ENCODE results near the gene CCDC197. TPM values are rescaled to one million over a fixed set of nuclear protein-coding genes. Genes with fewer than 3 reads are reported as not detected.

CCDC197 gene
- total and polyA plus RNA-seq, 4 donors = not detected

DNA sequence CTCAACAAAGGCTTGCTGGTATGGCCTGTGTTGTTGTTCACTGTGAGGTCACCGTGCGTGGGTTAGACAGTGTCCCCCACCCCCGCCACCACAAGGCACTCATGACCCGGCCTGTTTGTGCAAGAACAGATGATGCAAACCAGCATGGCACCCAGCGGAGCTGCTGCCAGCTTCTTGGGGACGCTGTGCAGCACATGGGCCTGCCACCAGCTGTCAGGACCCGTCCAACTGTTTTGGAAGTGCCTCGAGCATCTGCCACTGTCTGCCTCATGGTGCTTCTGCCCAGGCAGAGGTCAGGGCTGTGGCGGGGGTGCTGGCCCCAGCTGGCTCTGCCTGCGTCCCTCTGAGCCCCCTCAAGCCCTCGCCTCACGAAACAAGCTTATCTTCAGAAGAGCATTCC, 22.3 kb upstream of the CCDC197 start:
- Histone ChIP-seq H3K4me3 (ENCODE audit: low read depth in 1 of 3, low read length in 3 of 3) (no peak overlapping the region), H3K9me3 (ENCODE audit: control insufficient read depth in 4 of 4, low read length in 3 of 4) (no peaks in the 10 kb centered on the region), H3K27ac (ENCODE audit: low read depth in 1 of 2, low read length in 2 of 2) (no peak overlapping the region), H3K4me1 (ENCODE audit: control insufficient read depth in 4 of 4, insufficient read depth in 4 of 4, low read length in 3 of 4) (peaks cover 0 to 8% (median 2%) of the 10 kb centered on the region in 4 donors), H3K27me3 (ENCODE audit: control insufficient read depth in 4 of 4, insufficient read depth in 4 of 4, low read length in 3 of 4) (no peaks in the 10 kb centered on the region), H3K9ac (ENCODE audit: low read depth in 1 of 2, low read length in 2 of 2) (no peak overlapping the region), H3K36me3 (ENCODE audit: control insufficient read depth in 4 of 4, insufficient read depth in 3 of 4, low read depth in 1 of 4, low read length in 3 of 4) (no peaks in the 10 kb centered on the region)
- 85% methylated on average over 12 of the region's 12 CpGs for WGBS
- TF ChIP-seq RXRA (IDR thresholded peaks at IDR 0.05) (no peak), FOXA1 (IDR thresholded peaks at IDR 0.05) (no peak), FOXA2 (IDR thresholded peaks at IDR 0.05) (no peak), RAD21 (IDR thresholded peaks at IDR 0.05) (no peak), YY1 (IDR thresholded peaks at IDR 0.05) (no peak), TAF1 (conservative IDR thresholded peaks at IDR 0.05) (no peak), GABPA (IDR thresholded peaks at IDR 0.05 in 1 of 2, conservative IDR thresholded peaks at IDR 0.05 in 1 of 2) (no peak), EGR1 (IDR thresholded peaks at IDR 0.05; ENCODE audit: low read depth in 2 of 2) (no peak), NR2F2 (IDR thresholded peaks at IDR 0.05) (no peak)
- TF ChIP-seq, protein P1, sequence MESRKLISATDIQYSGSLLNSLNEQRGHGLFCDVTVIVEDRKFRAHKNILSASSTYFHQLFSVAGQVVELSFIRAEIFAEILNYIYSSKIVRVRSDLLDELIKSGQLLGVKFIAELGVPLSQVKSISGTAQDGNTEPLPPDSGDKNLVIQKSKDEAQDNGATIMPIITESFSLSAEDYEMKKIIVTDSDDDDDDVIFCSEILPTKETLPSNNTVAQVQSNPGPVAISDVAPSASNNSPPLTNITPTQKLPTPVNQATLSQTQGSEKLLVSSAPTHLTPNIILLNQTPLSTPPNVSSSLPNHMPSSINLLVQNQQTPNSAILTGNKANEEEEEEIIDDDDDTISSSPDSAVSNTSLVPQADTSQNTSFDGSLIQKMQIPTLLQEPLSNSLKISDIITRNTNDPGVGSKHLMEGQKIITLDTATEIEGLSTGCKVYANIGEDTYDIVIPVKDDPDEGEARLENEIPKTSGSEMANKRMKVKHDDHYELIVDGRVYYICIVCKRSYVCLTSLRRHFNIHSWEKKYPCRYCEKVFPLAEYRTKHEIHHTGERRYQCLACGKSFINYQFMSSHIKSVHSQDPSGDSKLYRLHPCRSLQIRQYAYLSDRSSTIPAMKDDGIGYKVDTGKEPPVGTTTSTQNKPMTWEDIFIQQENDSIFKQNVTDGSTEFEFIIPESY (IDR thresholded peaks at IDR 0.05) = no peak
- TF ChIP-seq, protein P2, sequence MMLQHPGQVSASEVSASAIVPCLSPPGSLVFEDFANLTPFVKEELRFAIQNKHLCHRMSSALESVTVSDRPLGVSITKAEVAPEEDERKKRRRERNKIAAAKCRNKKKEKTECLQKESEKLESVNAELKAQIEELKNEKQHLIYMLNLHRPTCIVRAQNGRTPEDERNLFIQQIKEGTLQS (IDR thresholded peaks at IDR 0.05) = no peak
- TF ChIP-seq, protein P3, sequence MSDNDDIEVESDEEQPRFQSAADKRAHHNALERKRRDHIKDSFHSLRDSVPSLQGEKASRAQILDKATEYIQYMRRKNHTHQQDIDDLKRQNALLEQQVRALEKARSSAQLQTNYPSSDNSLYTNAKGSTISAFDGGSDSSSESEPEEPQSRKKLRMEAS (IDR thresholded peaks at IDR 0.05) = no peak
- no peak for DNase-seq (ENCODE audit: low spot score)

DNA sequence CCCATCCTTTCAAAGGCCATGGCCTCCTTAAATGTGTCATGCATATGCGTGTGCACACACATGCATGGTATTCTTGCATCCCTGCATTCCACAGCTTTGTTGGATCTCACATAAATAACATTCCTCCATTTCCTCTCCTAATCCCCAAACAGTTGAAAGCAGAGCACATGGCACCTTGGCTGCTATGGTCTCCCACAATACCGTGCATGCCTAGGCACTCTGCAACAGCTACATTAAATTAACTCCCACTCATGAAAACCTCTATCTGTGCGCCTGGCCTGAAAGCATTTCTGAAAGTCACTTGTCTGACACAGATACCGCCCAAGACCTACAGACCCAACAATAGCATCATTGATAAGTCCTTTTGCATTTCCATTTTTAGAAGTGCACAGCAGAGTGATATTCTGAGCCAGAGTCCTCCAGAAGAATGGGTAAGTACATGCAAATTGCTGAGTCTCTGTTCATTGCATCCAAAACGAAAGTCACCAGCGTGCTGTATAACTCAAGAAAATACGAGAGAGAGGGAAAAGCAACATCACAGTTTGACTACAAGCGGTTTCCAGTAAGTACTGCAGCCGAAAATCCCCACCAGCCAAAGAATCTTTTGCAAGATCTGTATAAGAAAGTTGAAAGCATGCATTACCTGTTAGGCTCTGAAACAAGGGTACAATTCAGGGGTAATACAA, 21.2 kb upstream of the CCDC197 start:
- Histone ChIP-seq H3K27ac (ENCODE audit: low read depth in 1 of 2, low read length in 2 of 2) (no peak overlapping the region), H3K27me3 (ENCODE audit: control insufficient read depth in 4 of 4, insufficient read depth in 4 of 4, low read length in 3 of 4) (no peaks in the 10 kb centered on the region), H3K9ac (ENCODE audit: low read depth in 1 of 2, low read length in 2 of 2) (no peak overlapping the region), H3K9me3 (ENCODE audit: control insufficient read depth in 4 of 4, low read length in 3 of 4) (no peaks in the 10 kb centered on the region), H3K36me3 (ENCODE audit: control insufficient read depth in 4 of 4, insufficient read depth in 3 of 4, low read depth in 1 of 4, low read length in 3 of 4) (no peaks in the 10 kb centered on the region), H3K4me1 (ENCODE audit: control insufficient read depth in 4 of 4, insufficient read depth in 4 of 4, low read length in 3 of 4) (peaks cover 0 to 6% (median 2%) of the 10 kb centered on the region in 4 donors), H3K4me3 (ENCODE audit: low read depth in 1 of 3, low read length in 3 of 3) (no peak overlapping the region)
- TF ChIP-seq TAF1 (conservative IDR thresholded peaks at IDR 0.05) = no peak
- no peak for TF ChIP-seq NR2F2 (IDR thresholded peaks at IDR 0.05)
- TF ChIP-seq EGR1 (IDR thresholded peaks at IDR 0.05; ENCODE audit: low read depth in 2 of 2) = no peak
- no peak for TF ChIP-seq SP1 (IDR thresholded peaks at IDR 0.05)
- TF ChIP-seq FOXA2 (IDR thresholded peaks at IDR 0.05) = no peak
- TF ChIP-seq JUND (IDR thresholded peaks at IDR 0.05) = no peak
- no peak for TF ChIP-seq GABPA (IDR thresholded peaks at IDR 0.05 in 1 of 2, conservative IDR thresholded peaks at IDR 0.05 in 1 of 2)
- TF ChIP-seq YY1 (IDR thresholded peaks at IDR 0.05) = no peak
- TF ChIP-seq, protein P1 (IDR thresholded peaks at IDR 0.05) = no peak
- TF ChIP-seq FOXA1 (IDR thresholded peaks at IDR 0.05) = no peak
- TF ChIP-seq, protein P2 (IDR thresholded peaks at IDR 0.05) = no peak
- TF ChIP-seq HNF4A (conservative IDR thresholded peaks at IDR 0.05) = no peak
- TF ChIP-seq, protein P3 (IDR thresholded peaks at IDR 0.05) = no peak
- no peak for TF ChIP-seq RAD21 (IDR thresholded peaks at IDR 0.05)
- TF ChIP-seq HNF4G (IDR thresholded peaks at IDR 0.05) = no peak
- TF ChIP-seq, protein P4, sequence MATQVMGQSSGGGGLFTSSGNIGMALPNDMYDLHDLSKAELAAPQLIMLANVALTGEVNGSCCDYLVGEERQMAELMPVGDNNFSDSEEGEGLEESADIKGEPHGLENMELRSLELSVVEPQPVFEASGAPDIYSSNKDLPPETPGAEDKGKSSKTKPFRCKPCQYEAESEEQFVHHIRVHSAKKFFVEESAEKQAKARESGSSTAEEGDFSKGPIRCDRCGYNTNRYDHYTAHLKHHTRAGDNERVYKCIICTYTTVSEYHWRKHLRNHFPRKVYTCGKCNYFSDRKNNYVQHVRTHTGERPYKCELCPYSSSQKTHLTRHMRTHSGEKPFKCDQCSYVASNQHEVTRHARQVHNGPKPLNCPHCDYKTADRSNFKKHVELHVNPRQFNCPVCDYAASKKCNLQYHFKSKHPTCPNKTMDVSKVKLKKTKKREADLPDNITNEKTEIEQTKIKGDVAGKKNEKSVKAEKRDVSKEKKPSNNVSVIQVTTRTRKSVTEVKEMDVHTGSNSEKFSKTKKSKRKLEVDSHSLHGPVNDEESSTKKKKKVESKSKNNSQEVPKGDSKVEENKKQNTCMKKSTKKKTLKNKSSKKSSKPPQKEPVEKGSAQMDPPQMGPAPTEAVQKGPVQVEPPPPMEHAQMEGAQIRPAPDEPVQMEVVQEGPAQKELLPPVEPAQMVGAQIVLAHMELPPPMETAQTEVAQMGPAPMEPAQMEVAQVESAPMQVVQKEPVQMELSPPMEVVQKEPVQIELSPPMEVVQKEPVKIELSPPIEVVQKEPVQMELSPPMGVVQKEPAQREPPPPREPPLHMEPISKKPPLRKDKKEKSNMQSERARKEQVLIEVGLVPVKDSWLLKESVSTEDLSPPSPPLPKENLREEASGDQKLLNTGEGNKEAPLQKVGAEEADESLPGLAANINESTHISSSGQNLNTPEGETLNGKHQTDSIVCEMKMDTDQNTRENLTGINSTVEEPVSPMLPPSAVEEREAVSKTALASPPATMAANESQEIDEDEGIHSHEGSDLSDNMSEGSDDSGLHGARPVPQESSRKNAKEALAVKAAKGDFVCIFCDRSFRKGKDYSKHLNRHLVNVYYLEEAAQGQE (IDR thresholded peaks at IDR 0.05) = no peak
- no peak for TF ChIP-seq RXRA (IDR thresholded peaks at IDR 0.05)
- TF ChIP-seq, protein P5, sequence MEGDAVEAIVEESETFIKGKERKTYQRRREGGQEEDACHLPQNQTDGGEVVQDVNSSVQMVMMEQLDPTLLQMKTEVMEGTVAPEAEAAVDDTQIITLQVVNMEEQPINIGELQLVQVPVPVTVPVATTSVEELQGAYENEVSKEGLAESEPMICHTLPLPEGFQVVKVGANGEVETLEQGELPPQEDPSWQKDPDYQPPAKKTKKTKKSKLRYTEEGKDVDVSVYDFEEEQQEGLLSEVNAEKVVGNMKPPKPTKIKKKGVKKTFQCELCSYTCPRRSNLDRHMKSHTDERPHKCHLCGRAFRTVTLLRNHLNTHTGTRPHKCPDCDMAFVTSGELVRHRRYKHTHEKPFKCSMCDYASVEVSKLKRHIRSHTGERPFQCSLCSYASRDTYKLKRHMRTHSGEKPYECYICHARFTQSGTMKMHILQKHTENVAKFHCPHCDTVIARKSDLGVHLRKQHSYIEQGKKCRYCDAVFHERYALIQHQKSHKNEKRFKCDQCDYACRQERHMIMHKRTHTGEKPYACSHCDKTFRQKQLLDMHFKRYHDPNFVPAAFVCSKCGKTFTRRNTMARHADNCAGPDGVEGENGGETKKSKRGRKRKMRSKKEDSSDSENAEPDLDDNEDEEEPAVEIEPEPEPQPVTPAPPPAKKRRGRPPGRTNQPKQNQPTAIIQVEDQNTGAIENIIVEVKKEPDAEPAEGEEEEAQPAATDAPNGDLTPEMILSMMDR (IDR thresholded peaks at IDR 0.05; ENCODE audit: low read depth, low read length, missing input control) = no peak
- no peak for DNase-seq (ENCODE audit: low spot score)
- WGBS = 69% methylated on average over 9 of the region's 9 CpGs
